Mucosa of stomach (tissue), 1 donor: ENCODE data around the gene COL16A1.

Source experiments
- H3K27me3 ChIP-seq: one replicate; pipeline ENCODE4 v1.7.0; 2013; ENCODE audit warnings: mild to moderate bottlenecking, low read length; ENCODE audit not compliant: control insufficient read depth, insufficient read depth
- H3K36me3 ChIP-seq: one replicate; pipeline ENCODE4 v1.7.0; 2013; ENCODE audit warnings: low read length; ENCODE audit not compliant: control insufficient read depth, insufficient read depth
- H3K4me1 ChIP-seq: one replicate; pipeline ENCODE4 v1.7.0; 2013; ENCODE audit warnings: mild to moderate bottlenecking, low read length; ENCODE audit not compliant: control insufficient read depth, insufficient read depth
- H3K4me3 ChIP-seq: one replicate; pipeline ENCODE4 v1.7.0; 2013; ENCODE audit warnings: low read length
- H3K9ac ChIP-seq: one replicate; pipeline ENCODE4 v1.7.0; 2013; ENCODE audit warnings: mild to moderate bottlenecking, low read length, moderate library complexity
- H3K9me3 ChIP-seq: one replicate; pipeline ENCODE4 v1.7.0; 2013; ENCODE audit warnings: mild to moderate bottlenecking, low read length, moderate library complexity; ENCODE audit not compliant: control insufficient read depth
- donor health status: Pancreatic carcinoma.

COL16A1 gene

GRCh38 chr1:31689379-31689778, 14.4 kb downstream of the COL16A1 start:
- H3K4me3 ChIP-seq: no peak overlapping the region
- H3K36me3 ChIP-seq: no peaks in the 10 kb centered on the region
- H3K9me3 ChIP-seq: no peaks in the 10 kb centered on the region
- H3K27me3 ChIP-seq: no peaks in the 10 kb centered on the region
- no peaks in the 10 kb centered on the region for H3K4me1 ChIP-seq
- H3K9ac ChIP-seq: no peak overlapping the region

- H3K27me3 ChIP-seq: no peaks in the 10 kb centered on the region
- H3K36me3 ChIP-seq: no peaks in the 10 kb centered on the region
- no peak overlapping the region for H3K4me3 ChIP-seq
- H3K9ac ChIP-seq: no peak overlapping the region
- no peaks in the 10 kb centered on the region for H3K4me1 ChIP-seq
- no peaks in the 10 kb centered on the region for H3K9me3 ChIP-seq
These were observed 15.4 kb downstream of the COL16A1 start for GRCh38 chr1:31688233-31688918.

GRCh38 chr1:31687601-31688000, 16.2 kb downstream of the COL16A1 start:
- Histone ChIP-seq H3K9me3 (no peaks in the 10 kb centered on the region), H3K4me3 (no peak overlapping the region), H3K27me3 (no peaks in the 10 kb centered on the region), H3K4me1 (no peaks in the 10 kb centered on the region), H3K9ac (no peak overlapping the region), H3K36me3 (no peaks in the 10 kb centered on the region)

GRCh38 chr1:31685795-31686194, 18.0 kb downstream of the COL16A1 start:
- no peak overlapping the region for H3K4me3 ChIP-seq
- no peaks in the 10 kb centered on the region for H3K4me1 ChIP-seq
- H3K9me3 ChIP-seq: no peaks in the 10 kb centered on the region
- no peaks in the 10 kb centered on the region for H3K27me3 ChIP-seq
- no peaks in the 10 kb centered on the region for H3K36me3 ChIP-seq
- H3K9ac ChIP-seq: no peak overlapping the region

- no peaks in the 10 kb centered on the region for H3K36me3 ChIP-seq
- no peaks in the 10 kb centered on the region for H3K27me3 ChIP-seq
- no peak overlapping the region for H3K4me3 ChIP-seq
- no peaks in the 10 kb centered on the region for H3K4me1 ChIP-seq
- no peak overlapping the region for H3K9ac ChIP-seq
- no peaks in the 10 kb centered on the region for H3K9me3 ChIP-seq
These were observed 19.8 kb downstream of the COL16A1 start for GRCh38 chr1:31683997-31684396.

- Histone ChIP-seq H3K27me3 (no peaks in the 10 kb centered on the region), H3K36me3 (no peaks in the 10 kb centered on the region), H3K4me1 (no peaks in the 10 kb centered on the region), H3K4me3 (no peak overlapping the region), H3K9me3 (no peaks in the 10 kb centered on the region), H3K9ac (no peak overlapping the region)
These were observed 22.4 kb downstream of the COL16A1 start for GRCh38 chr1:31681415-31681814.

GRCh38 chr1:31679676-31680230, 24.1 kb downstream of the COL16A1 start:
- H3K36me3 ChIP-seq: no peaks in the 10 kb centered on the region
- peaks cover 5% of the 10 kb centered on the region for H3K4me1 ChIP-seq

GRCh38 chr1:31679091-31679490, 24.7 kb downstream of the COL16A1 start:
- no peak overlapping the region for H3K4me3 ChIP-seq
- H3K4me1 ChIP-seq: peaks cover 5% of the 10 kb centered on the region
- H3K27me3 ChIP-seq: no peaks in the 10 kb centered on the region
- no peaks in the 10 kb centered on the region for H3K9me3 ChIP-seq
- H3K9ac ChIP-seq: no peak overlapping the region
- H3K36me3 ChIP-seq: no peaks in the 10 kb centered on the region

More at GRCh38 chr1:31679676-31680230, 24.1 kb downstream of the COL16A1 start:
- Histone ChIP-seq H3K9me3 (no peaks in the 10 kb centered on the region), H3K4me3 (no peak overlapping the region), H3K9ac (no peak overlapping the region), H3K27me3 (no peaks in the 10 kb centered on the region)

- no peaks in the 10 kb centered on the region for H3K27me3 ChIP-seq
- H3K4me3 ChIP-seq: no peak overlapping the region
- peaks cover 5% of the 10 kb centered on the region for H3K4me1 ChIP-seq
- H3K9ac ChIP-seq: no peak overlapping the region
- H3K9me3 ChIP-seq: no peaks in the 10 kb centered on the region
- H3K36me3 ChIP-seq: no peaks in the 10 kb centered on the region
These were observed 25.1 kb downstream of the COL16A1 start for GRCh38 chr1:31678681-31679080.

GRCh38 chr1:31677949-31678348, 25.9 kb downstream of the COL16A1 start:
- Histone ChIP-seq H3K4me1 (peaks cover 5% of the 10 kb centered on the region), H3K9ac (no peak overlapping the region), H3K36me3 (no peaks in the 10 kb centered on the region), H3K9me3 (no peaks in the 10 kb centered on the region), H3K4me3 (no peak overlapping the region), H3K27me3 (no peaks in the 10 kb centered on the region)

GRCh38 chr1:31677401-31677800, 26.4 kb downstream of the COL16A1 start:
- Histone ChIP-seq H3K36me3 (no peaks in the 10 kb centered on the region), H3K9ac (no peak overlapping the region), H3K27me3 (no peaks in the 10 kb centered on the region), H3K9me3 (no peaks in the 10 kb centered on the region), H3K4me1 (peaks cover 5% of the 10 kb centered on the region), H3K4me3 (no peak overlapping the region)

GRCh38 chr1:31675756-31676155, 28.1 kb downstream of the COL16A1 start:
- Histone ChIP-seq H3K4me3 (no peak overlapping the region), H3K36me3 (no peaks in the 10 kb centered on the region), H3K9me3 (no peaks in the 10 kb centered on the region), H3K4me1 (peaks cover 10% of the 10 kb centered on the region), H3K27me3 (peaks cover 2% of the 10 kb centered on the region), H3K9ac (no peak overlapping the region)
